22Rv1 (cell line): ENCODE measurements around the gene KCNIP1.

ENCODE experiments used
- ZFX ChIP-seq: fragments of 450-650 bp; IDR thresholded peaks from 2 replicates; pipeline ENCODE4 v1.6.1; 2017; ENCODE audit warnings: antibody characterized with exemption, borderline replicate concordance
- TF ChIP-seq, protein P1 (sequence below): fragments of 450-650 bp; IDR thresholded peaks from 2 replicates; pipeline ENCODE4 v1.5.1; 2017; ENCODE audit warnings: mild to moderate bottlenecking

DNA sequence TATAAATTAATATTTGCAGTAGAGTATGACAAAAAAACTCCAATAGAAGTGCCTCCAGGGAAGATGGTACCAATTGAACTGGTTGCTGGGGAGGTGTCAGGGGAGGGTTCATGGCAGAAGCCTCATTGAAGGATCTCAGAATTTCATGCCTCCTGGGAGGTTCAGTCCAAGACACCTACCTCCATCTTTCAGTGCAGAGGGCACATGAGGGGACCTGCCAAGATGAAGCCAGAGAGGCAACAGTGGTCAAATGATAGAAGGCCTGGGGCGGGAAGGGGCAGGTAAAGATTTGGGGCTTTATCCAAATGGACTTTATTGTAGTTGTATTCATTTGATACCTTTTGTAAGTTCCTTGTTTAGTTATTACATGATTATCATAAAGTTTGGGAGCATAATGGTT lies 25.9 kb upstream of the KCNIP1 start:
- TF ChIP-seq, protein P1, sequence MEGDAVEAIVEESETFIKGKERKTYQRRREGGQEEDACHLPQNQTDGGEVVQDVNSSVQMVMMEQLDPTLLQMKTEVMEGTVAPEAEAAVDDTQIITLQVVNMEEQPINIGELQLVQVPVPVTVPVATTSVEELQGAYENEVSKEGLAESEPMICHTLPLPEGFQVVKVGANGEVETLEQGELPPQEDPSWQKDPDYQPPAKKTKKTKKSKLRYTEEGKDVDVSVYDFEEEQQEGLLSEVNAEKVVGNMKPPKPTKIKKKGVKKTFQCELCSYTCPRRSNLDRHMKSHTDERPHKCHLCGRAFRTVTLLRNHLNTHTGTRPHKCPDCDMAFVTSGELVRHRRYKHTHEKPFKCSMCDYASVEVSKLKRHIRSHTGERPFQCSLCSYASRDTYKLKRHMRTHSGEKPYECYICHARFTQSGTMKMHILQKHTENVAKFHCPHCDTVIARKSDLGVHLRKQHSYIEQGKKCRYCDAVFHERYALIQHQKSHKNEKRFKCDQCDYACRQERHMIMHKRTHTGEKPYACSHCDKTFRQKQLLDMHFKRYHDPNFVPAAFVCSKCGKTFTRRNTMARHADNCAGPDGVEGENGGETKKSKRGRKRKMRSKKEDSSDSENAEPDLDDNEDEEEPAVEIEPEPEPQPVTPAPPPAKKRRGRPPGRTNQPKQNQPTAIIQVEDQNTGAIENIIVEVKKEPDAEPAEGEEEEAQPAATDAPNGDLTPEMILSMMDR = no peak
- no peak for TF ChIP-seq ZFX
